ENCODE results near the gene KRTAP12-1. TPM values are rescaled to one million over a fixed set of nuclear protein-coding genes. Genes with fewer than 3 reads are reported as not detected.
"Not testable (repeated sequence)": the region's sequence is repeated elsewhere in the genome, so short reads cannot be mapped to it uniquely, and the experiment has no call there.

Gene KRTAP12-1
- total RNA-seq, 1 donor from 2014 or later: not detected

GRCh38 chr21:44649521-44650100 is 32.4 kb downstream of the KRTAP12-1 start:
- no peaks in the 10 kb centered on the region for H3K36me3 ChIP-seq (ENCODE audit: control insufficient read depth, insufficient read depth, low read length)
- TF ChIP-seq CTCF (IDR thresholded peaks at IDR 0.05; ENCODE audit: insufficient read depth, low read length, poor library complexity, severe bottlenecking): no peak
- DNase-seq (ENCODE audit: low read depth): no peak
- no peak overlapping the region for H3K4me3 ChIP-seq (ENCODE audit: low read depth, low read length)
- no peaks in the 10 kb centered on the region for H3K27me3 ChIP-seq (ENCODE audit: control insufficient read depth, insufficient read depth, low read length)

- DNase-seq (ENCODE audit: low read depth): no peak
- H3K36me3 ChIP-seq (ENCODE audit: control insufficient read depth, insufficient read depth, low read length): no peaks in the 10 kb centered on the region
- TF ChIP-seq CTCF (IDR thresholded peaks at IDR 0.05; ENCODE audit: insufficient read depth, low read length, poor library complexity, severe bottlenecking): no peak
Measured at GRCh38 chr21:44648557-44649311, 33.2 kb downstream of the KRTAP12-1 start.

GRCh38 chr21:44647222-44647552 is 34.8 kb downstream of the KRTAP12-1 start:
- no peak for DNase-seq (ENCODE audit: low read depth)
- TF ChIP-seq CTCF (IDR thresholded peaks at IDR 0.05; ENCODE audit: insufficient read depth, low read length, poor library complexity, severe bottlenecking): no peak
- H3K4me3 ChIP-seq (ENCODE audit: low read depth, low read length): no peak overlapping the region
- no peaks in the 10 kb centered on the region for H3K36me3 ChIP-seq (ENCODE audit: control insufficient read depth, insufficient read depth, low read length)
- H3K27me3 ChIP-seq (ENCODE audit: control insufficient read depth, insufficient read depth, low read length): no peaks in the 10 kb centered on the region

More at GRCh38 chr21:44648557-44649311, 33.2 kb downstream of the KRTAP12-1 start:
- Histone ChIP-seq H3K27me3 (ENCODE audit: control insufficient read depth, insufficient read depth, low read length) (no peaks in the 10 kb centered on the region), H3K4me3 (ENCODE audit: low read depth, low read length) (no peak overlapping the region)

- DNase-seq (ENCODE audit: low read depth); H3K4me3 ChIP-seq (ENCODE audit: low read depth, low read length); H3K36me3 ChIP-seq (ENCODE audit: control insufficient read depth, insufficient read depth, low read length); H3K27me3 ChIP-seq (ENCODE audit: control insufficient read depth, insufficient read depth, low read length): not testable (repeated sequence)
Measured at GRCh38 chr21:44646366-44647221, 35.4 kb downstream of the KRTAP12-1 start, which contains the start of gene KRTAP10-11. Gene KRTAP10-11, plus strand, starts transcription at chr21:44646414. Its CDS starts 45 bp downstream, at chr21:44646459.

- Histone ChIP-seq H3K36me3 (ENCODE audit: control insufficient read depth, insufficient read depth, low read length) (no peaks in the 10 kb centered on the region), H3K27me3 (ENCODE audit: control insufficient read depth, insufficient read depth, low read length) (no peaks in the 10 kb centered on the region), H3K4me3 (ENCODE audit: low read depth, low read length) (no peak overlapping the region)
- TF ChIP-seq CTCF (IDR thresholded peaks at IDR 0.05; ENCODE audit: insufficient read depth, low read length, poor library complexity, severe bottlenecking): no peak
- DNase-seq (ENCODE audit: low read depth): no peak
Measured at GRCh38 chr21:44644878-44645277, 37.1 kb downstream of the KRTAP12-1 start.

GRCh38 chr21:44643741-44644310 is 38.1 kb downstream of the KRTAP12-1 start:
- Histone ChIP-seq H3K27me3 (ENCODE audit: control insufficient read depth, insufficient read depth, low read length) (no peaks in the 10 kb centered on the region), H3K4me3 (ENCODE audit: low read depth, low read length) (no peak overlapping the region), H3K36me3 (ENCODE audit: control insufficient read depth, insufficient read depth, low read length) (no peaks in the 10 kb centered on the region)
- no peak for TF ChIP-seq CTCF (IDR thresholded peaks at IDR 0.05; ENCODE audit: insufficient read depth, low read length, poor library complexity, severe bottlenecking)
- no peak for DNase-seq (ENCODE audit: low read depth)

All from kidney epithelial cell (primary cell).